ENCODE data around the gene PPARD. TPM values are rescaled to one million over a fixed set of nuclear protein-coding genes. Genes with fewer than 3 reads are reported as not detected.

The PPARD gene
- total and polyA plus RNA-seq, 8 donors, result 2.6 to 34.6 (median 17.9) TPM

DNA sequence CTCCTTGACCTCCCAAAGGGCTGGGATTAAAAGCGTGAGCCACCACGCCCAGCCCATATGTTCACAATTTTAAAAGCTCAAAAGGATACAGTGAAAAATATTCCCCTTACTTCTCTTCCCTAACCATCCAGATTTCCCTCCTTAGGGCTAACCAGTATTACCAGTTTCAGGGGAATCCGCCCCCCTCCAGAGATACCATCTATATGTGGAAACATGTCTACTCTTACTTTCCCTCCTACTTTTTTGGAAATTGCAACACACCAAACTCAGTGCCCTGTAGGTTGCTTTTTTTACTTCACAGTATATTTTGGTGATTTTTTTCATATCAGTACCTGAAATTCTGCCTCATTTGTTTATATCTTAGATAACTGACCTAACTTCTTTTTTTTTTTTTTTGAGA, 118.9 kb downstream of the PPARD start:
- Histone ChIP-seq H3K9me3 (no peaks in the 10 kb centered on the region), H3K36me3 (peaks cover 3 to 75% (median 49%) of the 10 kb centered on the region in 4 donors), H3K27ac (no peak overlapping the region), H3K27me3 (no peaks in the 10 kb centered on the region), H3K4me1 (no peaks in the 10 kb centered on the region), H3K4me3 (no peak overlapping the region)
- intact Hi-C loops (cut with DNase I; ENCODE audit: low total_unique reads), result no loop called here
- WGBS, 5 donors, result 52 to 91% (median 84%) methylated on average over 3 of the region's 3 CpGs
- TF ChIP-seq POLR2A (IDR thresholded peaks at IDR 0.05), result no peak
- TF ChIP-seq, protein P1, sequence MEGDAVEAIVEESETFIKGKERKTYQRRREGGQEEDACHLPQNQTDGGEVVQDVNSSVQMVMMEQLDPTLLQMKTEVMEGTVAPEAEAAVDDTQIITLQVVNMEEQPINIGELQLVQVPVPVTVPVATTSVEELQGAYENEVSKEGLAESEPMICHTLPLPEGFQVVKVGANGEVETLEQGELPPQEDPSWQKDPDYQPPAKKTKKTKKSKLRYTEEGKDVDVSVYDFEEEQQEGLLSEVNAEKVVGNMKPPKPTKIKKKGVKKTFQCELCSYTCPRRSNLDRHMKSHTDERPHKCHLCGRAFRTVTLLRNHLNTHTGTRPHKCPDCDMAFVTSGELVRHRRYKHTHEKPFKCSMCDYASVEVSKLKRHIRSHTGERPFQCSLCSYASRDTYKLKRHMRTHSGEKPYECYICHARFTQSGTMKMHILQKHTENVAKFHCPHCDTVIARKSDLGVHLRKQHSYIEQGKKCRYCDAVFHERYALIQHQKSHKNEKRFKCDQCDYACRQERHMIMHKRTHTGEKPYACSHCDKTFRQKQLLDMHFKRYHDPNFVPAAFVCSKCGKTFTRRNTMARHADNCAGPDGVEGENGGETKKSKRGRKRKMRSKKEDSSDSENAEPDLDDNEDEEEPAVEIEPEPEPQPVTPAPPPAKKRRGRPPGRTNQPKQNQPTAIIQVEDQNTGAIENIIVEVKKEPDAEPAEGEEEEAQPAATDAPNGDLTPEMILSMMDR (IDR thresholded peaks at IDR 0.05), result no peak
- TF ChIP-seq EP300 (IDR thresholded peaks at IDR 0.05), result no peak
- TF ChIP-seq POLR2AphosphoS5 (IDR thresholded peaks at IDR 0.05), result no peak
- DNase-seq, result no peak

DNA sequence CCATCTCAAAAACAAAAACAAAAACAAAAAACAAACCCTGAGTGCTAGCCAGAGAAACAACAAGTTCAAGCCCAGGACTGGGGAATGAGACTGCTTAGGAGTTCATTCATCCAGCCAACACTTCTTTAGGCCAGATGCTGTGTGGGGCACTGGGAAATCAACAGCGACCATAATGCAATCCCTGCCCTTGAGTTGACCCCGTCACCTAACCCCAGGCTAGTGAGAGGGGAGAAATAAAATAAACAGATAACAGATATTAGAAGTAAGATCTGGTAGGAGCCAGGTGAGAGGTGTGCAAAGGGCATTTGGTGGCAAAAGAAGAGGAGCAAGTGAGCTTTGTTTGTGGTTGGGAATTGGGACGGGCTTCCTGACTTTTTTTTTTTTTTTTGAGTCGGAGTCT, 120.9 kb downstream of the PPARD start:
- no peaks in the 10 kb centered on the region for H3K9me3 ChIP-seq
- no peak overlapping the region for H3K4me3 ChIP-seq
- DNase-seq, result no peak
- TF ChIP-seq POLR2A (IDR thresholded peaks at IDR 0.05) (no peak), EP300 (IDR thresholded peaks at IDR 0.05) (no peak), POLR2AphosphoS5 (IDR thresholded peaks at IDR 0.05) (no peak)
- TF ChIP-seq, protein P1 (IDR thresholded peaks at IDR 0.05), result no peak
- no peaks in the 10 kb centered on the region for H3K27me3 ChIP-seq
- intact Hi-C loops (cut with DNase I; ENCODE audit: low total_unique reads), result no loop called here
- WGBS, 5 donors, result 75 to 81% (median 77%) methylated on average over 4 of the region's 4 CpGs
- peaks cover 0 to 9% (median 6%) of the 10 kb centered on the region in 4 donors for H3K4me1 ChIP-seq
- no peak overlapping the region for H3K27ac ChIP-seq
- H3K36me3 ChIP-seq, result peaks cover 3 to 57% (median 35%) of the 10 kb centered on the region in 4 donors

DNA sequence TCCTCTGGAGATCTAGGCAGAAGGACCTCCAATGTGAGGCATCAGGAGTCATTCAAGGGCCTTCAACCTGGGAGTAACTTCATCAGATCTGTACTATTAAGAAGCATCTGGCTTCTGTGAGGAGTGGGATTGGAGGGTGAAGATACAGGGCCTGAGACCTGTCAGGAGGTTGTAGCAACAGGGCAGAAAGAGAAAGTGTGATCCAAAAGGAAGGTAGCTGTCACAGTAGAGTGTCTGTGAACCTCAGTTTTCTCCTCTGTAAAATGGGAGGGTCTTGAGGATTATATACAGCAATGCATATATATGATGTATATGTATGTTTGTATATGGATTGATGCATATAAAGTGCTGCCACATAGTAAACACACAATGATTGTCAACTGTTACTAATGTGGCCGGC, 123.3 kb downstream of the PPARD start:
- no peak for DNase-seq
- intact Hi-C loops (cut with DNase I; ENCODE audit: low total_unique reads), result no loop called here
- H3K27ac ChIP-seq, result no peak overlapping the region
- no peaks in the 10 kb centered on the region for H3K9me3 ChIP-seq
- no peaks in the 10 kb centered on the region for H3K27me3 ChIP-seq
- no peak for TF ChIP-seq POLR2AphosphoS5 (IDR thresholded peaks at IDR 0.05)
- no peak overlapping the region for H3K4me3 ChIP-seq
- peaks cover 8 to 45% (median 32%) of the 10 kb centered on the region in 4 donors for H3K36me3 ChIP-seq
- peaks cover 15 to 27% (median 21%) of the 10 kb centered on the region in 4 donors for H3K4me1 ChIP-seq
- WGBS, 5 donors, result 88 to 100% (median 95%) methylated on average over 1 of the region's 1 CpG

DNA sequence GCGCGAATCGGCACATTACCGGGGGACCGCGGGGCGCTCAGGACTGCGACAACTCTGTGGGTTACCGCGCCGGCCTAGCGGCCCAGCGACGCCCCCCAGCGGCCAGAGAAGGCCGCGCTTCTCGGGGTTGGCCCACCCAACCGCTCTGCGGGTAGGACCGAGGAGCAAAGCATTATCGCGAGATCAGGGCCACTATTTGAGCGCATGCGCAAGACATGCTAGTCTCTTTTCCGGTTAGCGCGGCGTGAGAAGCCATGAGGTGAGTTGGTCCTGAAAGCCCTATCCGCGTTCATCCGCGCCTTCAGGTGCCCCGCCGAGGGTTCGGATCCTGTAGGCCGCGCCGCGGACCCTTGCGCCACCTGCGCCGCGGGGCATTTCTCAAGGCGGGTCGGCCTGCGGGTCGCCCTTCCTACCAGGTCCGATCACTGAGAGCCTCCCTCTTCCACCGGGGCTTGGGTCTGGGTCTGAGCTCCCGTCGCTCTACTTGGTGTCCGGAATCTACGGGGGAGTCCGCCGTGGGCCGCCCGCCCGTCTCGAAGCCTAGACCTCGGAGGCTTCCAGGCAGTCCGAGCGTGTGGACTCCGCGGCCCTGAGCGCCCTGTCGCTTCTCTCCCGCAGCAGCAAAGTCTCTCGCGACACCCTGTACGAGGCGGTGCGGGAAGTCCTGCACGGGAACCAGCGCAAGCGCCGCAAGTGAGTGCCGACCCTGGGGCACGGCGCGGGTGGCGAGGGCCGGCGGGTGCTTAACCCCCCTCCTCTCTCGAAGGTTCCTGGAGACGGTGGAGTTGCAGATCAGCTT, 126.0 kb downstream of the PPARD start, which contains the start of gene RPL10A:
TSS of gene RPL10A (plus strand) at position 221 of the 799 bp plus-strand sequence. CDS start at position 255, 34 bp downstream.
- TF ChIP-seq POLR2A (IDR thresholded peaks at IDR 0.05) (peak in 2 of 4 donors; percentile 65 to 85), EP300 (IDR thresholded peaks at IDR 0.05) (no peak), POLR2AphosphoS5 (IDR thresholded peaks at IDR 0.05) (peak; percentile 94 to 99 (median 97))
- TF ChIP-seq, protein P1 (IDR thresholded peaks at IDR 0.05), result peak in 5 of 7 experiments; percentile 91 to 97 (median 95)
- H3K27ac ChIP-seq, result peak within 1 kb of the TSS; percentile 90 to 95 (median 92)
- no peaks in the 10 kb centered on the region for H3K9me3 ChIP-seq
- H3K36me3 ChIP-seq, result peaks cover 23 to 50% (median 43%) of the 10 kb centered on the region in 4 donors
- peak within 1 kb of the TSS; percentile 77 to 92 (median 87) for H3K4me3 ChIP-seq
- WGBS, 5 donors, result 0 to 1% (median 0%) methylated on average over 32 to 86 of the region's 86 CpGs
- H3K27me3 ChIP-seq, result no peaks in the 10 kb centered on the region
- DNase-seq, result peak; percentile 97 to 99
- intact Hi-C loops (cut with DNase I; ENCODE audit: low total_unique reads), result no loop called here
- H3K4me1 ChIP-seq, result peaks cover 20 to 54% (median 39%) of the 10 kb centered on the region in 4 donors
